H1 (cell line): ENCODE data around the gene NCAM1.

Source experiments
- ATF2 ChIP-seq: IDR thresholded peaks from 2 replicates; pipeline ENCODE4 v1.6.1; 2012; ENCODE audit warnings: low read length, inconsistent platforms
- POLR2AphosphoS5 ChIP-seq: IDR thresholded peaks from 2 replicates; pipeline ENCODE4 v1.6.1; 2011; ENCODE audit warnings: low read depth, low read length
- RAD21 ChIP-seq, 2 experiments: IDR thresholded peaks in 1 of 2; conservative IDR thresholded peaks in 1 of 2; 2 replicates each; pipeline ENCODE4 v1.6.1; 2011; ENCODE audit warnings: low read depth in 2 of 2, low read length in 2 of 2, improper control_type of control experiment in 1 of 2, inconsistent platforms in 1 of 2, mild to moderate bottlenecking in 1 of 2, moderate library complexity in 1 of 2
- RFX5 ChIP-seq: IDR thresholded peaks from 2 replicates; pipeline ENCODE4 v1.6.1; 2011; ENCODE audit warnings: low read depth, low read length, improper control_type of control experiment, borderline replicate concordance
- TF ChIP-seq, protein P1 (sequence below), 3 experiments: IDR thresholded peaks; 1 replicate in 2 of 3; 2 replicates in 1 of 3; pipeline versions ENCODE4 v1.5.1 to v1.6.1; 2011; ENCODE audit warnings: low read length in 3 of 3, mild to moderate bottlenecking in 3 of 3, inconsistent platforms in 2 of 3, low read depth in 1 of 3, moderate library complexity in 1 of 3; ENCODE audit not compliant: insufficient read depth in 1 of 3; ENCODE audit errors: control extremely low read depth in 1 of 3

DNA sequence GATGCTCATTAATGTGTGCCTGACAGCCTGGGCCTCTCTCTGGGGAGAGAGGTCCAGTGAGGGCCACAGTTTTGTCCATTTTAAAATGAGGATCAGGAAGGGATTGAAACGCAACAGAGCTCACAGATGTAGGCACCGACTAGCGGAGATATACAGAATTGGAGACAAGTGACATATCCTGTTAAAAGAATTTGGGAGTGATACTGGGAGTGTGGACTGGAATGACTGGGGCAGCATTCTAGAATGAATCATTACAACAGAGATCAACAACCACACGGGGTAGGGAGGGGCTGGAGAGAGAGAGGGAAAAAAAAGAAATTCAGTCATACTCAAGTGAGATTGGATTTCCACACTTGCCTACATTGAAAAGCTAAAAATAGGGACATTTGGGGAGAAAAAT is 2.5 kb upstream of the NCAM1 start:
- TF ChIP-seq POLR2AphosphoS5 (no peak), ATF2 (no peak), RFX5 (no peak), RAD21 (IDR thresholded peaks at IDR 0.05 in 1 of 2, conservative IDR thresholded peaks at IDR 0.05 in 1 of 2; ENCODE audit: low read depth in 2 of 2, low read length in 2 of 2) (no peak)
- TF ChIP-seq, protein P1, sequence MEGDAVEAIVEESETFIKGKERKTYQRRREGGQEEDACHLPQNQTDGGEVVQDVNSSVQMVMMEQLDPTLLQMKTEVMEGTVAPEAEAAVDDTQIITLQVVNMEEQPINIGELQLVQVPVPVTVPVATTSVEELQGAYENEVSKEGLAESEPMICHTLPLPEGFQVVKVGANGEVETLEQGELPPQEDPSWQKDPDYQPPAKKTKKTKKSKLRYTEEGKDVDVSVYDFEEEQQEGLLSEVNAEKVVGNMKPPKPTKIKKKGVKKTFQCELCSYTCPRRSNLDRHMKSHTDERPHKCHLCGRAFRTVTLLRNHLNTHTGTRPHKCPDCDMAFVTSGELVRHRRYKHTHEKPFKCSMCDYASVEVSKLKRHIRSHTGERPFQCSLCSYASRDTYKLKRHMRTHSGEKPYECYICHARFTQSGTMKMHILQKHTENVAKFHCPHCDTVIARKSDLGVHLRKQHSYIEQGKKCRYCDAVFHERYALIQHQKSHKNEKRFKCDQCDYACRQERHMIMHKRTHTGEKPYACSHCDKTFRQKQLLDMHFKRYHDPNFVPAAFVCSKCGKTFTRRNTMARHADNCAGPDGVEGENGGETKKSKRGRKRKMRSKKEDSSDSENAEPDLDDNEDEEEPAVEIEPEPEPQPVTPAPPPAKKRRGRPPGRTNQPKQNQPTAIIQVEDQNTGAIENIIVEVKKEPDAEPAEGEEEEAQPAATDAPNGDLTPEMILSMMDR (IDR thresholded peaks at IDR 0.05; ENCODE audit: control extremely low read depth in 1 of 3, insufficient read depth in 1 of 3, low read depth in 1 of 3, low read length in 3 of 3), result no peak
